HG03432 (cell line): ENCODE data around the gene FGF14.

Experiments used
- ATAC-seq: cut with Tn5 transposase; IDR thresholded peaks from one replicate; pipeline ENCODE4 v1.9.1; 2021; ENCODE audit warnings: mild to moderate bottlenecking, moderate library complexity; ENCODE audit not compliant: unreplicated experiment

The FGF14 gene

GRCh38 chr13:102401766-102402165 lies at the start of gene FGF14:
FGF14 (minus strand) TSS chr13:102402048.
- no peak for ATAC-seq

- ATAC-seq: no peak
These were observed 41.4 kb upstream of the FGF14 start for GRCh38 chr13:102443249-102443648.

GRCh38 chr13:102441085-102441484 lies 39.2 kb upstream of the FGF14 start:
- ATAC-seq: peak; percentile 45

GRCh38 chr13:102440259-102440936 lies 38.5 kb upstream of the FGF14 start:
- ATAC-seq: peak; percentile 58

- ATAC-seq: no peak
These were observed 20.8 kb upstream of the FGF14 start for GRCh38 chr13:102422690-102423089.

- ATAC-seq: no peak
These were observed 3.8 kb upstream of the FGF14 start for GRCh38 chr13:102405499-102406100.

GRCh38 chr13:102402290-102402689 lies 442 bp upstream of the FGF14 start:
- peak; percentile 59 for ATAC-seq

GRCh38 chr13:102401265-102401664 lies 583 bp downstream of the FGF14 start:
- no peak for ATAC-seq

- ATAC-seq: no peak
These were observed 1.1 kb downstream of the FGF14 start for GRCh38 chr13:102400675-102401145.

GRCh38 chr13:102399791-102400674 lies 1.8 kb downstream of the FGF14 start:
- ATAC-seq: peak; percentile 65

GRCh38 chr13:102395939-102396338 lies 5.9 kb downstream of the FGF14 start:
- ATAC-seq: no peak

GRCh38 chr13:102395174-102395573 lies 6.7 kb downstream of the FGF14 start:
- no peak for ATAC-seq

- peak; percentile 97 for ATAC-seq
These were observed 7.4 kb downstream of the FGF14 start for GRCh38 chr13:102394158-102395053.

- no peak for ATAC-seq
These were observed 9.2 kb downstream of the FGF14 start for GRCh38 chr13:102392481-102393209.

GRCh38 chr13:102386461-102386860 lies 15.4 kb downstream of the FGF14 start:
- ATAC-seq: peak; percentile 50

GRCh38 chr13:102380012-102380411 lies 21.8 kb downstream of the FGF14 start:
- no peak for ATAC-seq

- ATAC-seq: no peak
These were observed 25.5 kb downstream of the FGF14 start for GRCh38 chr13:102376318-102376717.

- ATAC-seq: no peak
These were observed 27.1 kb downstream of the FGF14 start for GRCh38 chr13:102374726-102375125.

- ATAC-seq: no peak
These were observed 27.6 kb downstream of the FGF14 start for GRCh38 chr13:102374233-102374632.

- no peak for ATAC-seq
These were observed 28.6 kb downstream of the FGF14 start for GRCh38 chr13:102373221-102373620.
